NCI-H2227 treated with DMSO at 0.1 percent for 48 hours (cell line): ENCODE measurements around the gene KLF6.
A peak's percentile ranks its signal among the peaks of the same experiment; 100 is the strongest.

Experiments
- DNase-seq: peaks from one replicate; lab custom pipeline; 2025; lab: John Stamatoyannopoulos, UW

KLF6 gene

DNA sequence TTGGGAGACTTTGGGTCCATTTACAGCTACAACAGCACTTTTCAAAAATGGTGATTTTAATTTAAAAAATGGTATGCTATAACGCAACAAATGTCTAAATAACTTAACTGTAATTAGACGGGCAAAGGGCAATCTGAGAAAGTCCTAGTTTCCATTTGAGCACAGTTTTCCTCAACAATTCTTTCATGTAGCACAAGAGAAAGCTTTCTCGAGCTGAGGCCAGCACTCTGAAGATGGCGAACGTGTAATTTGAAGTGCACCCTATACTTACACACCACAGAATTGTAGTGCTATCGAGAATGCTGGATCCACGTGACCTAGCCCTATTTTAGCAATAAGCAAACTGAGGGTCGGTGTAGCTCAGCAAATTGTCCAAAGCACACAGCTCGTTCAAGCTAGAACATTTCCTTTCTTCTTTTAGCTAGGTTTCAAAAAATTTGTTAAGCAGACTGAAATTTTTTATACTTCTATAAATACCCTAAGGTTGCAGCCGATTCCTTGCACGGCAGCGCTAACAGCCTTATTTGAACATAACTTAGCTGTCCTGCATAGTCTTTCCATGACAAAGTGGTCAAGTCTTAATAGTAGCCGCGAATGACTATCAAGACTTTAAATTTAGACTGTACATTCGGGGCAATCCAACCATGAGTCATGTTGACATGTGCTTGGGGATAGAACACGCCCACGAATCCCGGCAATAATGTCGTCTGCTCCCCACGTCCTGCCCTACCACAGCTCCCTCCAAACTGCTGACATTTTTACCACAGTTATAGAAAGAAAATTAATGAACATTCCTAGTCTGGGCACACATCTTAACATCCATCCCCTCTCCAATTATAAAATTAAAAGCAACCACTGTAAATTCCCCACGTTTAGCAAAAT lies 10.0 kb downstream of the KLF6 start:
- DNase-seq, result peak; percentile 77

DNA sequence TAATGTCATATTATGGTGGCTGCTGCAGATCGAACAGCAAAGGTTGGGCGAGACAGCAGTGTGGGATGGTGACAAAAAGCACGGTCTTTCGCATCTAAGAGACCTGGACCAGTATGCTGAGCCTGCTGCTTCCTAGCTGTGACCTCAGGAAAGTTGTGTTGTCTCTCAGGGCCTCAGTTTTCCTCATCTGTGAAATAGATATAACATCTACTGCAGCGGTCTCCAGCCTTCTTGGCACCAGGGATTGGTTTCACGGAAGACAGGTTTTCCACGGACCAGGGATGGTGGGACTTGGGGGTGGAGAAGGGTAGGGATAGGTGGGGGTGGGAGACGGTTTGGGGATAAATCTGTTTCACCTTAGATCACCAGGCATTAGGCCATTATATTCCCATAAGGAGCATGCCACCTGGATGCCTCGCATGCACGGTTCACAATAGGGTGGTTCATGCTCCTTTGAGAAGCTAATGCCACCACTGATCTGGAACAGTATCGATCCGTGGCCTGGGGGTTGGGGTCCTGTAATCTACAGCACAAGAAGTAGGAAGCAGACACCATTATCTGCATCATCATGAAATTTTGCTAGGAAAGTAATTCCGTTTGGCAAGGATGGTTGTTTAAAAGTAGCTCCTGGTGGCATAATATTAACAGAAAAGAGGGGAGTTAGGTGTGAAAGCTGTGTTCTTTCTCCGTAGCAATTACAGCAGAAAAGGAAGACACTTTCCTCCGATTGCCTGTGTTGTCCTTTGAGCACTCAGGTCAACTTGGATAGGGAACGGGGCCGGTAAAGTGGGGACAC lies 10.8 kb downstream of the KLF6 start:
- DNase-seq, result no peak

DNA sequence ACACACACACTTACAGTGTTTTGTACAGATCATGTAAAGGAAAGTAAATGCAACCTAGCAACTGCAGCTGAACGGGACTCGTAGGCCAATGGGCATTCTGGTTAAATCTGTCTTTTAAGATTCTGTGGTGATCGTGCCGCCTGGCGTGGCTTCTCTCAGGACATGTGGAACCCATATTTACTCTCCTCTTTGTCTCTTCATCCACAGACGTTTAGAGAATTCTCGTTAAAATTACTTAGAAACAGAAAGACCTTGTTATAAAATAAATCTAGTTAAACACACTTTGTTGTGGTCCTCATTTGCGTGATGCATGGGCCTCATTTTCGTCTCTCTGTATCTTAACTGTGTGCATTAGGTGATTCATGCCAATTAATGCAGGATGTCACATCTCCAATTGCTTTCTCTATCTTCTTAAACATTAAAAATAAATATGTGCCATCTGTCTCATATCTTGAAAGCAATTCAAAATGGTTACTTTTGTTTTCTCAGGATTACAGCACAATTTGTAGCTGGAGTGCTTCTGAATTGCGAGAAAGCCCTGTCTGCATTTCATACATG lies 11.5 kb downstream of the KLF6 start:
- DNase-seq, result no peak

DNA sequence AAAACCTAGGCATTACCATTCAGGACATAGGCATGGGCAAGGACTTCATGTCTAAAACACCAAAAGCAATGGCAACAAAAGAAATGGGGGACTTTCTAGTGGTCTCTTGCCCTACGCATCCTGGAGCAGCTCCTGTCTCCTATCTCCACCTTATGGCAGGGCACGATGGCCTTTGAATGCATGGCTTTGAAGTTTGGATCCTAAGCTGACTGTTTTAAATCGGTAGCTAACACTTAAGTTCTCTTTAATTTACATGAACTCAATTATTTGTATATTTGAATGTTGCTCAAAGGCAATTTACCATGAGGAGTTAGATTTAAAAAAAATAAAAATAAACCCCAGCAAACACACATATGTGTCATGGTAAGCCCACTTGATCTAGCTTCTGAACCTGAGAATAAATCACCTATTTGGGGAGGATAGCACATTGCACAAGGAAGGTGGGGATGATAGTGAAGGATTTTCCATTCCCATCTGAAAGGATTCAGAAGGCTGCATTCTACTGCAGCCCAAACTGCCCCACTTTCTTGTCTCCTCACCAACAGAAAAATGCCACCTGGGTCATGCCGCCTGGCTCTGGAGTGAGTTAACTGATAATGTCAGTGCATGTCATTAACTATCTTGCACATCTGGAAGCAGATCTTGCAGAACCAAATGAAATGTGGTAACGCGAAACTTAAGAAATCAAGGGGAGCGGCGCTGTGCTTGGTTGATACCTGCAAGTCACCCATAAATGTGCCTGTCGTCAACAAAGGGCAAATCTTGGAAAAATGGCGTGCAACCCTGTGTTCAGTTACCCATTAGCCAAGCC lies 12.4 kb downstream of the KLF6 start:
- no peak for DNase-seq

- no peak for DNase-seq
Measured at GRCh38 chr10:3770611-3771110, 14.3 kb downstream of the KLF6 start.

DNA sequence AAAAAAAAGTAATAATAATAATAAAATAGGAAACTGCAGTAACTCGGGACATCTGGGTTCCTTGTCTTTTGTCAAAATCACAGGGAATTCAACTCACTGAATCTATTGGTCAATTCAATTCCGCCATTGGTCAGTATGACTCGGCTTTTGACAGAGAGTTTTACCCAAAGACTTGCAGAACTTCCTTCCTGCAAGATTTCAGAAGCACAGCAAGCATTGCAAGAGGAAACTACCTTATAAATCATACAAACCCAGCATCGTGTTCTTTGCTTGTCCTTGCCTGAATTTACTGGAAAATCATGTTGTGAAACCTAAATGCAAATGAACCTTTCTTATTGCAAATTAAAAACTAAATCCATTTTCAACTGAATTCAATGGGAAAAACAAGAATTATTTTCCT lies 15.5 kb downstream of the KLF6 start:
- no peak for DNase-seq

DNA sequence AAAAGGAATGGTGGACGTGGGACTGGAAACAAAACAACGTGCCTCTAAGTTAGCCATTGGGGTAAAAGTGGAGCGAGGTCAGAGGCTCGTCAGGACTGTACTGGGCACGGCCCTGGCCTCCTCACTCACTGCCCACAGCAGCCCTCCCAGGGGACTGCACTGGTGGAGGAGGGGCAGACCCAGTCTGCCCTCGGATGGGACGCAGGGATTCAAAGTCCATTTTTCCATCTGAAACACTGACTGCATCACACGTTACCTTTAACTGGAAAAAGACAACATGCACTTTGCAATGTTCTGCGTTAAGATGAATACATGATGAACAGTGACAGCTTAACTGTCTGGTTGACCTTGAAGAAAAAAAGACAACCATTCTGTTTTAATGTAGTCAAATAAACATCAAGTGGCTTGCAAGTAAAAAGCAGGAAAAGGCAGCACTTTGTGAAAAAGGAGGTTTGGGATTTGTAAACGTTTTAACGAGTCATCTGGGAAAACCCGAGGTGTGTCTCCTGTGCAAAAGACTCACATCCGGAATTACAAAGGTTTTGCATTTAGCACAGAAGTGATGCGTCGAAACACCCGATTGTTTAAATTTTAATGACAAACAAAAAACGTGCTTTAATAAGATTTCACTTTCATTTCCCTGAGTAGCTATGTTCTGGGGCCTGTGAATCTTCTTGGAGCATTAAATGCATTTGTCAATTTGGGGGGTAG lies 18.8 kb downstream of the KLF6 start:
- no peak for DNase-seq

DNA sequence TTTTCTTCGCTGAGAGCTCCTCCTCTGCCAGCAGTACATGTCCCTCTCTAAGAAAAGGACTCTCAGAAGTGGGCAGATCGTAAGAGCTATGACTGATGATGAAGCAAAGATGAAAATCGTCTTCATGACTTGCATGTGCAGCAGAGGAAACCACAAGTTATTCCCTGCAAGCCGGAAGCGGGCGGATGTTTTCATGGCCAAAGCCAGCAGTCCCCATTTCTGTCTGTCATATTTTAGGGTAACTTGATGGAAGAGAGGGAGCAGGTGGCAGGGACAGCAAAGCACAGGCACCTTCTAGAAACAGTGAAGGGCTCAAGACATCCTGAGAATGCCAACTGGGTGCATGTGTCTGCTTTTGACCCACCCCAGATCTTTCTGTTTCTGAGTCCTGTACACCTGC lies 19.9 kb downstream of the KLF6 start:
- no peak for DNase-seq

DNA sequence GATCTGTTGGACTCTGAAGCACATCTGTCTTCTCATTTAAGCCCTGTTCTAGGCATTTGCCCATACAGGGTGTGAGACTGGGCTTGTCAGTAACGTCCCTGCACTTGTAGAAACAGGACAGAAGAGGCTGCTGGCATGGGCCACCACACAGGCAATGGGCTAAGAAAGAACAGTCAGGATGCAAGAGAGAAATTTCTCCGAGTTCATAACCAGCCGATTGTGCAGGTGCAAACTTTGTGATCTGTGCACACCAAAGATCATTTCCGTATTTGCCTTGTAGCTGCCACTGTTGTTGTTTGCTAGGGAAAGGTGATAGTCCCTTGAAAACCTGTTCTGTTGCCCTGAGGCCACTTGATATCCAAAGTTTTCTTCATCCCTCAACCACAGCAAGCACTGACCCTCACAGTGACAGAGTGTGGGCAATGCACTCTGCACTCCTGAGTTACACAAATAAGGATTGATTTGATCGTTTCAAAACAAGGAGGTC lies 20.3 kb downstream of the KLF6 start:
- no peak for DNase-seq

GRCh38 chr10:3763852-3764625 lies 21.0 kb downstream of the KLF6 start:
- DNase-seq, result no peak

DNA sequence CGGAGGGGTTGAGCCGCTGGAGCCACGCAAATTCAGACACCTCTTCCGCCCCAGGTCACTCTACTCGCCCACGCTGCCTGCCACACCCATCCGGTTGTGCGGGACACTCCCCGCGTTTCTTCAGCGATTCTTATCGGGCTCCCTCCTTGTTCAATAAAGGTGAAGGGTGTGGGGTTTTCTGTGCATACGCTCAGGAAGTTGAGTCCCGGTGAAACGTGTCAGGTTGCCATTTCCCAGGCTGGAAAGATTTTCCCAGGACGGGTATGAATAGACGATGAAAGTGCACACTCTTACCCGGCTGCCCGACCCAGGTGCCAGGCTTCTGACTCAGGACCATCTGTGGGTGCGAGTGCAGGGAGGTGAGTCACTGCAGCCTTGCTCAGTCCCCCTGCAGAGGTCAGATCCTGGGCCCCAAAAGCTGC lies 22.0 kb downstream of the KLF6 start:
- DNase-seq, result no peak

DNA sequence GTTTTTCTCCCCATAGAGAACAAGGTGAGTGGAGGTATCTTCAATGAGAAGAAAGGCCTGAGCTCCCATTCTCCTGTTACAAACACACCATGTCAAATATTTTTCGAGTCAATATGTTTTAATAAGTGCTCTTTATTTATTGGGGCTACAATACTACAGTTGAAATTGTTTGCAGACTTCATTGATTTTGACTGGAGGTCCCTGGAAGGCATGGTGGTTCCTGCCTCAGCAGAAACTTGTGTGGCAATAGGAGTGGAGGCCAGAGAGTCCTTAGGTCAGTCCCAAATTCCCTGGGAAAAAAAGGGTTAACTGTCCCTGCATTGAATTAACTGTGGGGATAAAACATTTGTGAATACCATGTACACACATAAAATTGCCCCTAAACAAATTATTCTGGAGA lies 22.7 kb downstream of the KLF6 start:
- DNase-seq, result no peak

DNA sequence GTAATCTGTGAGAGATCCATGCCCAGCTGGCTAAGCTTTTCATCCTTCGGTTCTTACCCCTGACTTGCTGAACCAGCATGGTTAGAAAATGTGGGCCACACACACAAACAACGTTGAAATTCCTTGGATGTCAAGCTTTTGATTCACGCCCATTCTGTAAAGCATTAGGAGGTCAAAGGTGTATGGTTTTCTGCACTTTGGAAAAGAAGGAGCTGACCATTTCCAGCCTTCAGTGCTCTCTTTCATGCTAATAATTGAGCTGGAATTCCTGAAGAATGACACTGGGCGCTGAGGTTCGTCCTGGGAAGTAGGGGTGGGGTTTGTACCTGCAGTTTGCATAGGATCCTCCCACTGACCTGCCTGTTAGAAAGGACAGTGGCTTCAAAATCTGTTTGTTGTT lies 23.1 kb downstream of the KLF6 start:
- DNase-seq, result no peak

DNA sequence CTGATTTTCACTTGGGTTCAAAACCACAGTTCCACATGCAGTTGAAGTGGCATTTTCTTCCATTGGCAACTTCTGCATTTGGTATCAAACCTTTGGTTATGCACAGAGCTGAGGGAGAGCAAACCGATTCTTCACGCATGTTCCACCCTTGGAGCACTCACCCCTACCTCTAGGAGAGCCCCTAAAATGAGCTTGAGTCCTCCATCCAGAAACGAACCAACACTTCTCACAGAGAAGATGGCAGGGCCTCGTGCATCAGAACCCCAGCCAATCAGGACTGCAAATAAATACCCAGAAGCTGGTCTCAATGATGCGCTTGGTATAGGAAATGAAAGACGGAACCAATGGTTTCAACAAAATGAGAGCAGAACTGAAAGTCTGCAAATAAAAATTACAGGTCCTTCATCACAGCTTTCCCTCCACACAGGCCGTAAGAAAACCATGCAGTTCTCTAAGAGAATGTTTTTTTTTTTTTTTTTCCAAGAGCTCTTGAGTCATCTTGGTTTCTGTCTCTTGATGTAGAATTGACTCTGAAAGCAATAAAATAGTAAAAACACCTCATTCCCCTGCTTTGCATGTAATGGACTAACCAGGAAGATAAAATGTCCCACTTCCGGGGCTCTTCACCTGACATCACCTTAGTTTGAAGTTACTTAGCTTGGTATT lies 23.9 kb downstream of the KLF6 start:
- DNase-seq, result no peak

- DNase-seq, result no peak
Measured at GRCh38 chr10:3760083-3760482, 24.9 kb downstream of the KLF6 start.

DNA sequence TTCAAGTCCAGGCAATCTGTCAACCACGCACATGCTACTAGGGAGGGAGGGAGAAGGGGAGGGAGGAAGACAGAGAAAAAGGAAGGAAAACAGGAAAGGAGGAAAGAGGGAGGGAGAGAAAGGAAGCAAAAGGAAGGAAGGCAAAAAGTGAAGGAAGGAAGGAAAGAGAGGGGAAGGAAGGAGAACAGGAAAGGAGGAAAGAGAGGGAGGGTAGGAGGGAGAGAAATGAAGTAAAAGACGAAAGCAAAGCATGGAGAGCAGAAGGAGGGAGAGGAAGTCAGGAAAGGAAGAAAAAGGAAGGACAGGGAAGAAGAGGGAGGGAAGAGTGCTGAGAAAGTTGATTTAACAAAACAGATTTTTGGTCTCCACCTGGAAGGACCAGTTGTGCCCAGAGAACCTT lies 25.6 kb downstream of the KLF6 start:
- DNase-seq, result no peak

- no peak for DNase-seq
Measured at GRCh38 chr10:3758491-3758970, 26.5 kb downstream of the KLF6 start.

DNA sequence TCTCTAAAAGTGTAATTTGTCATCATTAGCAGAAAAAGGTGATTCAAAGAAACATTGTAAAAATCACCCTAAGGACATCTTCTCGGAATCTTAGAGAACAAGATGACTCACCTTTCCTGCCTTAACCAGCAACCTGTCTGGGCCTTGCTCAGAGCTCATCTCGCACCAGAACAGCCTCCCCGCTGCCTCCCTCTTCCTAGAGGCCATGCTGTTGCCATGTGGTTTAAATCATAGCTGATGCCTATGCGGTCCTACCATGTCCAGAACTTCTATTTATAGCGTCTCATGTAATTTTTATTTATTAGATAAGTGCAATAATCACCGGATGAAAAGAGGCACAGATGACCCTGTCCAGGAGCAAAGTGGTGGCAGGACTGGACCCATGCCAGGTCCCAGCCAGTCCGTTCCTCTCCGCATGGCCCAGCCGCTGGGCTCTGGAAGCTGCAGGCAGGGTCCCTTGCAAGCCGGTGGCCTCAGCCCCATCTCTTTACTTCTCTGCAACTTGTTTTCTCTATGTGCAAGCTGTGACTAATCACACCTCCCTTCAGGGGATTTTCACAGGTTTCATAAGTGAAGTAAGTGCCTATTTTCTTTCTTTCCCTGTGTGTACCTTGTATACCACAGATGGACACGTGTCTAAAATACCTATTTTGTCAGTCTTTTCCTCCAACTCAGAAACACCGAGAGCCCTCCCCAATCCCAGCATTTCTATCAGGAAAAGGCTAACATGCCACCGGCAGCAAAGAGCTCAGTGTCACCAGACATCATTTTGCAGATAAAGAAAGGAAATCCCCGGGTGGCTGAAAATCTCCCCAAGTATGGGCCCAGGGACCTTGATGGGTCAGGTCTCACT lies 27.1 kb downstream of the KLF6 start:
- DNase-seq, result no peak

DNA sequence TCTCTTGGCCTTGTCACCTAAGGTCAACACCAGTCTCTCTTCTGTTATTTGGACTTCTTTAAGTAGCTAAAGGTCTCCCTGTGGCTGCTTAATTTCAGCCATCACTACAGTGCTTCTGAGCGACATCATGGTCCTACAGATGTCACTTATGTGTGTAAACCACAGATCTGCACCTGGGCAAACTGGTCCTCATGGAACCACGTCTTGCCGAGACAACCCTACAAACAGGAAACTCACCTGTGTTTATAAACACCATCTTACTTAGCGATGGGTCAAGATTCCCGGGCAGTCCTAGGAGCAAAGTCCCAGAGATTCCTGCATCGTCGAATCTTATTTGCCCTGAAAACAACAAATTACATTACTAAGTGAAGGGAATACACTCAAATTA lies 27.8 kb downstream of the KLF6 start:
- DNase-seq, result no peak
